K562 (cell line): Measurements from ENCODE around the gene ANXA1. TPM values are rescaled to one million over a fixed set of nuclear protein-coding genes. Genes with fewer than 3 reads are reported as not detected.

Experiments used
- ATAC-seq: fragments of 200-7000 bp; cut with Tn5 transposase; 3 replicates; pipeline ENCODE4 v1.9.1; 2020; ENCODE audit warnings: moderate library complexity
- BruUV-seq: library from RNA; stranded (reverse); fragments of 400-500 nt; replicated peaks from 2 replicates; lab custom pipeline; 2021; lab: Mats Ljungman, UMichigan
- CTCF ChIA-PET: fragments of 300-600 bp; formaldehyde crosslinking; extraction: SDS; loops from one replicate; lab custom pipeline; 2021; ENCODE audit warnings: low intra/inter-chr PET ratio; lab: Yijun Ruan, JAX
- POLR2A ChIA-PET: fragments of 300-600, 350-650 bp; sonication (Branson Sonifier 250); formaldehyde crosslinking; extraction: SDS; loops from one replicate; lab custom pipeline; 2021; ENCODE audit warnings: antibody characterized with exemption, inconsistent platforms; lab: Yijun Ruan, JAX
- DNase-seq, 4 experiments: peaks; one replicate each; pipeline versions ENCODE4 v3.0.0 to v3.0.0-alpha.2; 2011 to 2018; ENCODE audit warnings: low spot score in 3 of 4, mixed read lengths in 3 of 4; ENCODE audit errors: extremely low read depth in 1 of 4
- FAIRE-seq: peaks from 2 replicates; lab custom pipeline; 2011; peaks lifted over from hg19 to GRCh38; lab: Jason Lieb, UNC
- H2AFZ ChIP-seq: 2 replicates; pipeline ENCODE4 v1.6.0; 2011; ENCODE audit warnings: low read depth, low read length, control low read depth, inconsistent platforms
- H3K27ac ChIP-seq: fragments of 200-600 bp; 3 replicates; pipeline ENCODE4 v1.8.0; 2011; ENCODE audit warnings: low read depth, mild to moderate bottlenecking, control low read depth, inconsistent platforms, low read length, moderate library complexity, mixed read lengths; ENCODE audit errors: extremely low read depth
- H3K27me3 ChIP-seq, 2 experiments: fragments of 300-600 bp in 1 of 2; 2 replicates in 1 of 2; 3 replicates in 1 of 2; pipeline versions ENCODE4 v1.6.0 to v1.8.0; 2011; ENCODE audit warnings: inconsistent platforms in 2 of 2, low read length in 2 of 2, mild to moderate bottlenecking in 1 of 2, mixed read lengths in 1 of 2, moderate library complexity in 1 of 2; ENCODE audit not compliant: control insufficient read depth in 2 of 2, insufficient read depth in 2 of 2
- H3K36me3 ChIP-seq: fragments of 300-600 bp; 3 replicates; pipeline ENCODE4 v1.8.0; 2011; ENCODE audit warnings: mild to moderate bottlenecking, low read length, inconsistent platforms; ENCODE audit not compliant: control insufficient read depth, insufficient read depth
- H3K4me1 ChIP-seq, 2 experiments: fragments of 200-600 bp in 1 of 2; replicated peaks in 1 of 2; 2 replicates in 1 of 2; 3 replicates in 1 of 2; pipeline versions ENCODE4 v1.5.1 to v1.8.0; 2011; ENCODE audit warnings: inconsistent platforms in 2 of 2, low read length in 2 of 2, mild to moderate bottlenecking in 1 of 2, mixed read lengths in 1 of 2, moderate library complexity in 1 of 2; ENCODE audit not compliant: control insufficient read depth in 2 of 2, insufficient read depth in 2 of 2
- H3K4me2 ChIP-seq: 2 replicates; pipeline ENCODE4 v1.6.1; 2011; ENCODE audit warnings: low read length, control low read depth, inconsistent platforms, mixed read lengths; ENCODE audit not compliant: insufficient read depth
- H3K4me3 ChIP-seq: fragments of 200-600 bp; sonication (generic), shearing (Covaris generic); 2 replicates; pipeline ENCODE4 v1.5.1; 2016; ENCODE audit warnings: control low read depth, inconsistent platforms
- H3K79me2 ChIP-seq: fragments of 200-600 bp; 3 replicates; pipeline ENCODE4 v1.8.0; 2011; ENCODE audit warnings: low read length, inconsistent platforms; ENCODE audit not compliant: control insufficient read depth, insufficient read depth
- H3K9ac ChIP-seq, 2 experiments: 2 replicates each; pipeline versions ENCODE4 v1.6.0 to v1.6.1; 2011; ENCODE audit warnings: low read depth in 2 of 2, low read length in 2 of 2, control low read depth in 1 of 2, inconsistent platforms in 1 of 2, mild to moderate bottlenecking in 1 of 2, mixed read lengths in 1 of 2; ENCODE audit not compliant: insufficient read depth in 1 of 2
- H3K9me1 ChIP-seq: one replicate; pipeline ENCODE4 v1.6.0; 2011; ENCODE audit warnings: inconsistent platforms, mild to moderate bottlenecking, low read length, moderate library complexity; ENCODE audit not compliant: control insufficient read depth, insufficient read depth
- H3K9me3 ChIP-seq: replicated peaks from 2 replicates; pipeline ENCODE4 v1.5.1; 2011; ENCODE audit warnings: low read depth, low read length, inconsistent platforms; ENCODE audit not compliant: control insufficient read depth, insufficient read depth
- H4K20me1 ChIP-seq: replicated peaks from 2 replicates; pipeline ENCODE4 v1.6.1; 2011; ENCODE audit warnings: low read length, inconsistent platforms, mixed read lengths; ENCODE audit not compliant: control insufficient read depth, insufficient read depth
- CBFA2T3 ChIP-seq: fragments of 450-650 bp; IDR thresholded peaks from 2 replicates; pipeline ENCODE4 v1.6.1; 2017
- CHCHD3 ChIP-seq: fragments of 250-450 bp; sonication (Bioruptor Pico); IDR thresholded peaks from 2 replicates; pipeline ENCODE4 v2.1.2; 2022; ENCODE audit warnings: mild to moderate bottlenecking
- EP300 ChIP-seq: IDR thresholded peaks from 2 replicates; pipeline ENCODE4 v1.6.1; 2012; ENCODE audit warnings: low read length, improper control_type of control experiment
- HDAC3 ChIP-seq: fragments of 450-650 bp; IDR thresholded peaks from 2 replicates; pipeline ENCODE4 v1.6.1; 2018; ENCODE audit warnings: borderline replicate concordance, mild to moderate bottlenecking, moderate library complexity; ENCODE audit not compliant: partially characterized antibody
- KDM1A ChIP-seq, 2 experiments: fragments of 450-650 bp; IDR thresholded peaks; 2 replicates each; pipeline ENCODE4 v1.6.1; 2016; ENCODE audit warnings: mild to moderate bottlenecking in 2 of 2
- NCOR1 ChIP-seq: fragments of 450-650 bp; IDR thresholded peaks from 2 replicates; pipeline ENCODE4 v1.6.1; 2016; ENCODE audit warnings: mild to moderate bottlenecking, moderate library complexity
- NFIC ChIP-seq: fragments of 450-650 bp; IDR thresholded peaks from 2 replicates; pipeline ENCODE4 v1.6.1; 2017; ENCODE audit warnings: mild to moderate bottlenecking, inconsistent platforms
- NR2C2 ChIP-seq, 2 experiments: fragments of 200-800 bp in 1 of 2; sonication (Bioruptor generic) in 1 of 2; sonication (generic) in 1 of 2; formaldehyde crosslinking in 1 of 2; IDR thresholded peaks; 2 replicates each; pipeline versions ENCODE4 v1.6.1 to v1.8.0; 2016 to 2022; ENCODE audit warnings: mild to moderate bottlenecking in 1 of 2, missing compliant biosample characterization in 1 of 2, missing genetic modification characterization in 1 of 2, missing genetic modification reagents in 1 of 2
- POLR3G ChIP-seq: IDR thresholded peaks from 2 replicates; pipeline ENCODE4 v1.6.1; 2011; ENCODE audit not compliant: insufficient read length, insufficient replicate concordance; ENCODE audit errors: extremely low read depth
- RCOR1 ChIP-seq, 2 experiments: IDR thresholded peaks; 2 replicates each; pipeline ENCODE4 v1.6.1; 2012; ENCODE audit warnings: low read depth in 2 of 2, low read length in 2 of 2, borderline replicate concordance in 1 of 2, improper control_type of control experiment in 1 of 2
- SAFB ChIP-seq: fragments of 200-400 bp; formaldehyde crosslinking; IDR thresholded peaks from 2 replicates; pipeline ENCODE4 v1.6.1; 2017; ENCODE audit warnings: low read depth, low read length, borderline replicate concordance
- SMARCA4 ChIP-seq: fragments of 450-650 bp; IDR thresholded peaks from 2 replicates; pipeline ENCODE4 v1.6.1; 2016
- SMARCC2 ChIP-seq: fragments of 450-650 bp; IDR thresholded peaks from 2 replicates; pipeline ENCODE4 v1.6.1; 2017; ENCODE audit warnings: antibody characterized with exemption, moderate library complexity, mild to moderate bottlenecking, low read depth
- TCF3 ChIP-seq: sonication (generic); formaldehyde crosslinking; IDR thresholded peaks from 2 replicates; pipeline ENCODE4 v1.4.0; 2020; ENCODE audit warnings: mild to moderate bottlenecking, missing genetic modification reagents
- TRIM28 ChIP-seq: fragments of 450-650 bp; IDR thresholded peaks from 2 replicates; pipeline ENCODE4 v1.6.1; 2017
- ZNF175 ChIP-seq: fragments of 200-800 bp; sonication (Bioruptor generic); IDR thresholded peaks from 2 replicates; pipeline ENCODE4 v1.6.1; 2016; ENCODE audit warnings: low read depth, mild to moderate bottlenecking, missing genetic modification characterization, missing compliant biosample characterization
- ZNF354B ChIP-seq: fragments of 250-450 bp; sonication (Bioruptor Pico); IDR thresholded peaks from 2 replicates; pipeline ENCODE4 v1.4.0; 2020
- WGBS: fragments of 100-300 bp; shearing (Covaris generic); methylation state at CpG from one replicate; pipeline ENCODE4 v1.1.6; 2016; ENCODE audit warnings: low coverage, mixed read lengths; ENCODE audit not compliant: insufficient coverage; ENCODE audit errors: missing lambda C conversion rate; 5-methylcytosine and 5-hydroxymethylcytosine counted together
- in situ Hi-C: fragments of 300-500 bp; cut with MboI; formaldehyde crosslinking; loops from 4 replicates; pipeline ENCODE4 v1.15.0; 2018; ENCODE audit warnings: inconsistent platforms, mixed read lengths
- intact Hi-C: fragments of 100-400 bp; cut with micrococcal nuclease; formaldehyde crosslinking; loops from 2 replicates; pipeline ENCODE4 v1.14.2; 2022
- polyA plus RNA-seq, 8 experiments: library from polyadenylated mRNA; depleted of rRNA in 4 of 8; stranded (reverse) in 5 of 8; unstranded in 3 of 8; fragments of >200 nt; fragmentation: Nextera tagmentation in 2 of 8; fragmentation: Illumina TruSeq in 1 of 8; extraction: Ambion mirVana in 2 of 8; extraction: Trizol in 1 of 8; gene quantifications; 2 replicates each; pipeline versions ENCODE4 v1.2.1 to v1.2.3, GENCODE V29; 2011 to 2014; ENCODE audit warnings: inconsistent platforms in 1 of 8, missing spikeins in 1 of 8
- total RNA-seq, 7 experiments: library from RNA; depleted of rRNA in 6 of 7; stranded (reverse); fragments of >200 nt in 6 of 7; fragmentation: Illumina TruSeq in 2 of 7; extraction: Trizol in 2 of 7; gene quantifications; 2 replicates each; pipeline versions ENCODE4 v1.2.1 to v1.2.3, GENCODE V29; 2011 to 2021; ENCODE audit warnings: low replicate concordance in 1 of 7
- TF ChIP-seq, protein P1 (sequence below): sonication (generic); IDR thresholded peaks from 2 replicates; pipeline ENCODE4 v1.6.1; 2016
- TF ChIP-seq, protein P2 (sequence below): fragments of 450-650 bp; IDR thresholded peaks from 2 replicates; pipeline ENCODE4 v1.6.1; 2014; ENCODE audit warnings: low read depth, mild to moderate bottlenecking, moderate library complexity, borderline replicate concordance

The ANXA1 gene
- total and polyA plus RNA-seq, 9 of the 15 experiments (the other 6 are each of a cell fraction or from before 2014, with no cell fraction given), result 406 to 1,298 (median 620) TPM

DNA sequence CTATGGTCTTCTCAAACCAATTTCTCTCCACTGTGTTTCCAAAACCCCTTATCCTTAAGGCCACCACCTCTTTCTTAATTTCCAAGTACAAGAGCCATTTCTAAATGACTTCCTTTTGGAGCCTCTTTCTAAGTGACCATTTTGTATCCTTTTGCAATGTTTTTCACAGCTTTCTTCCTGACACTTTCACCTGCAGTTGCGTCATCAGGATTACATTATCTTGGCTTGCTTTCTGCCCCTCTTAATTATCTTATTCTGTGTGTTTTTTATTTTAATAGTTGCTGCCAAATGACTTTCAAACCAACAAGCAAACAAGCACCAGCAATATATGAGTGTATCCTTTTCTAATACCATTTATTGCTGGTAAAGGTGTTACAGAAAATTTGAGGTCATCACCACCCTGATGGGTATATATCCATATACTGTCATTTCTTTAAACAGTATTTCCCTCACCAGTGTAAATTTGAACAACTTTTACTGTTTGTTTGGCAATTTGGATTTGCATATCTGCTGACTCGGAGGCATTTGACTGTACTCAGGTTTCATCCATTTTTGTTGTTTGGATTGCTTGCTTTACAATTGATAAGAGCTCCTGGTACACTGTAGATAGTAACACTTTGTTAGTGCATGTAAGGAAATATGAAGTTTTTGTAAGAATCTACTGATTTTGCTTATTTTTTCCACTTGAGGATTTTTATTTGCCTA lies 5.4 kb upstream of the ANXA1 start (continued):
- no peak for TF ChIP-seq SAFB
- 0 out of 4 replicates have a peak, but pooled peaks of 1 of the 2 experiments have one; percentile 6 for TF ChIP-seq RCOR1 (IDR thresholded peaks at IDR 0.05; ENCODE audit: borderline replicate concordance in 1 of 2, low read depth in 2 of 2, low read length in 2 of 2)

GRCh38 chr9:73148447-73148937 lies 3.2 kb upstream of the ANXA1 start:
- Histone ChIP-seq H4K20me1 (no peaks in the 10 kb centered on the region), H2AFZ (peak overlapping the region; percentile 79), H3K79me2 (peaks cover 31% of the 10 kb centered on the region), H3K4me3 (no peak overlapping the region), H3K9me1 (no peaks in the 10 kb centered on the region), H3K9me3 (no peaks in the 10 kb centered on the region), H3K4me1 (peaks cover 8 to 52% of the 10 kb centered on the region in 2 experiments; a peak in 4 of 5 replicates), H3K36me3 (no peaks in the 10 kb centered on the region; the same call in 2 of the 3 replicates), H3K27me3 (no peaks in the 10 kb centered on the region), H3K9ac (peak overlapping the region in 1 of 2 experiments; percentile 73; a peak in 2 of 4 replicates), H3K4me2 (peak overlapping the region; percentile 48; the same call in 1 of the 2 replicates), H3K27ac (peak overlapping the region; percentile 90)
- 3% methylated on average over 3 of the region's 3 CpGs for WGBS
- ATAC-seq (no peak), FAIRE-seq (peak; percentile 37), DNase-seq (peak in 1 of 4 experiments; percentile 64)
- BruUV-seq, result no TSS peak
- in situ Hi-C loops, result no loop called here
- ChIA-PET POLR2A (interaction anchor here (1.3 to 1.8 kb wide), 2 partner anchors 15 to 23 kb away, joined by 4 read pairs; no protein-coding TSS in a partner anchor), CTCF (no interaction called here)
- intact Hi-C loops, result no loop called here
- TF ChIP-seq SMARCA4 (0 out of 2 replicates have a peak, but pooled peaks have one; percentile 37), POLR3G (no peak), CHCHD3 (CRISPR knock-in tag) (no peak), NCOR1 (peak; percentile 68), CBFA2T3 (peak; percentile 87), TCF3 (CRISPR knock-in tag) (peak; percentile 59), EP300 (peak; percentile 69; the same call in 1 of the 2 replicates), KDM1A (IDR thresholded peaks at IDR 0.05) (peak; percentile 50 to 51; a peak in 3 of 4 replicates), SMARCC2 (peak; percentile 21; the same call in 1 of the 2 replicates), NR2C2 (CRISPR knock-in tag; IDR thresholded peaks at IDR 0.05) (no peak), NR2C2 (tag; IDR thresholded peaks at IDR 0.05) (peak; percentile 59), TRIM28 (no peak), ZNF175 (CRISPR knock-in tag) (peak; percentile 4; the same call in 1 of the 2 replicates), NFIC (peak; percentile 38; the same call in 1 of the 2 replicates), HDAC3 (peak; percentile 39), ZNF354B (CRISPR knock-in tag) (no peak), SAFB (no peak)
- TF ChIP-seq, protein P1, sequence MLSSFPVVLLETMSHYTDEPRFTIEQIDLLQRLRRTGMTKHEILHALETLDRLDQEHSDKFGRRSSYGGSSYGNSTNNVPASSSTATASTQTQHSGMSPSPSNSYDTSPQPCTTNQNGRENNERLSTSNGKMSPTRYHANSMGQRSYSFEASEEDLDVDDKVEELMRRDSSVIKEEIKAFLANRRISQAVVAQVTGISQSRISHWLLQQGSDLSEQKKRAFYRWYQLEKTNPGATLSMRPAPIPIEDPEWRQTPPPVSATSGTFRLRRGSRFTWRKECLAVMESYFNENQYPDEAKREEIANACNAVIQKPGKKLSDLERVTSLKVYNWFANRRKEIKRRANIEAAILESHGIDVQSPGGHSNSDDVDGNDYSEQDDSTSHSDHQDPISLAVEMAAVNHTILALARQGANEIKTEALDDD, result peak; percentile 78
- TF ChIP-seq, protein P2, sequence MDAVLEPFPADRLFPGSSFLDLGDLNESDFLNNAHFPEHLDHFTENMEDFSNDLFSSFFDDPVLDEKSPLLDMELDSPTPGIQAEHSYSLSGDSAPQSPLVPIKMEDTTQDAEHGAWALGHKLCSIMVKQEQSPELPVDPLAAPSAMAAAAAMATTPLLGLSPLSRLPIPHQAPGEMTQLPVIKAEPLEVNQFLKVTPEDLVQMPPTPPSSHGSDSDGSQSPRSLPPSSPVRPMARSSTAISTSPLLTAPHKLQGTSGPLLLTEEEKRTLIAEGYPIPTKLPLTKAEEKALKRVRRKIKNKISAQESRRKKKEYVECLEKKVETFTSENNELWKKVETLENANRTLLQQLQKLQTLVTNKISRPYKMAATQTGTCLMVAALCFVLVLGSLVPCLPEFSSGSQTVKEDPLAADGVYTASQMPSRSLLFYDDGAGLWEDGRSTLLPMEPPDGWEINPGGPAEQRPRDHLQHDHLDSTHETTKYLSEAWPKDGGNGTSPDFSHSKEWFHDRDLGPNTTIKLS, result no peak
